Osteoblast (primary cell): Measurements from ENCODE around the gene L1CAM. TPM values are rescaled to one million over a fixed set of nuclear protein-coding genes. Genes with fewer than 3 reads are reported as not detected.

Experiments used
- DNase-seq: peaks from one replicate; pipeline ENCODE4 v3.0.0; 2011; ENCODE audit warnings: low spot score, mixed read lengths; ENCODE audit not compliant: insufficient read length; ENCODE audit errors: missing footprints
- H2AFZ ChIP-seq: 2 replicates; pipeline ENCODE4 v1.6.0; 2011; ENCODE audit warnings: mild to moderate bottlenecking, low read length
- H3K27ac ChIP-seq: 2 replicates; pipeline ENCODE4 v1.5.1; 2011; ENCODE audit warnings: mild to moderate bottlenecking, low read depth, low read length, moderate library complexity
- H3K27me3 ChIP-seq: 2 replicates; pipeline ENCODE4 v1.6.0; 2012; ENCODE audit warnings: mild to moderate bottlenecking, control low read depth, inconsistent platforms, low read length, moderate library complexity; ENCODE audit not compliant: insufficient read depth
- H3K36me3 ChIP-seq: 2 replicates; pipeline ENCODE4 v1.5.1; 2011; ENCODE audit warnings: mild to moderate bottlenecking, low read length, control low read depth, moderate library complexity; ENCODE audit not compliant: insufficient read depth
- H3K4me1 ChIP-seq: 2 replicates; pipeline ENCODE4 v1.5.1; 2011; ENCODE audit warnings: mild to moderate bottlenecking, low read length, control low read depth, moderate library complexity; ENCODE audit not compliant: insufficient read depth
- H3K4me2 ChIP-seq: 2 replicates; pipeline ENCODE4 v1.6.0; 2011; ENCODE audit warnings: mild to moderate bottlenecking, low read length; ENCODE audit not compliant: insufficient read depth
- H3K4me3 ChIP-seq: fragments of 200-600 bp; sonication (generic); 3 replicates; pipeline ENCODE4 v1.5.1; 2012; ENCODE audit warnings: mild to moderate bottlenecking, low read length, inconsistent platforms; ENCODE audit not compliant: insufficient read depth
- H3K79me2 ChIP-seq: 2 replicates; pipeline ENCODE4 v1.6.0; 2012; ENCODE audit warnings: mild to moderate bottlenecking, low read length, control low read depth, inconsistent platforms; ENCODE audit not compliant: insufficient read depth
- H3K9me3 ChIP-seq: 2 replicates; pipeline ENCODE4 v1.5.1; 2011; ENCODE audit warnings: low read depth, low read length, control low read depth
- H4K20me1 ChIP-seq: 2 replicates; pipeline ENCODE4 v1.6.0; 2012; ENCODE audit warnings: mild to moderate bottlenecking, low read length, control low read depth; ENCODE audit not compliant: insufficient read depth
- total RNA-seq: library from RNA; depleted of rRNA; stranded (reverse); fragments of >200 nt; gene quantifications from 2 replicates; pipeline ENCODE4 v1.2.3, GENCODE V29; 2012
- TF ChIP-seq, protein P1 (sequence below): IDR thresholded peaks from 2 replicates; pipeline ENCODE4 v1.5.1; 2011; ENCODE audit warnings: mild to moderate bottlenecking, low read depth, low read length, moderate library complexity; ENCODE audit errors: extremely low read depth

L1CAM gene
- total RNA-seq, 1 donor, result under 0.01 TPM

DNA sequence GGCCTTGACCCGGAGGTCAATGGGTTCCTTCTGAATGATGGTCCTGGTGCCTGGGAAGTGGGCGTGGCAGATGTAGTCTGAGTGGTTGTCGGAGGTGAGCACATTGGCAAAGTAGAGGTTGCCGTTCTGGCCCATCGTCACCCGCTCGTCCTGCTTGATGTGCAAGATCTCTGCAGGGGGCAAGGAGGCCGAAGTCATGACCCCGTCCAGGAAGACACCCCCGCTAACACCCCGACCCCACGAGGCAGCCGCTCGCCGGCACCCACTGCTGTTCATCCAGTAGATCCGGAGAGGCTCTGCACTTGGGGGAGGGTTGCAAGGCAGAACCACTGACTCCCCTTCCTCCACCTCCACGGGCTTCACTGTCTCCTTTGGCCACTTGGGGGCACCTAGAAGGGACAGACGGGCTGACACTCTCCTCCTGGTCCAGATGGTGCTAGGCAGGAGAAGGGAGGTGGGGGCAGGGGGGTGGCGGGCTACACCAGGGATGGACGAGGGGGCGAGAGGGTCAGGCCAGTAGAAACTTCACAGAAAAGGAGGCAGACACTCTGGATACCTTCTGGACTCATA is 15.1 kb downstream of the L1CAM start:
- Histone ChIP-seq H3K36me3 (no peaks in the 10 kb centered on the region), H3K4me2 (no peak overlapping the region)

DNA sequence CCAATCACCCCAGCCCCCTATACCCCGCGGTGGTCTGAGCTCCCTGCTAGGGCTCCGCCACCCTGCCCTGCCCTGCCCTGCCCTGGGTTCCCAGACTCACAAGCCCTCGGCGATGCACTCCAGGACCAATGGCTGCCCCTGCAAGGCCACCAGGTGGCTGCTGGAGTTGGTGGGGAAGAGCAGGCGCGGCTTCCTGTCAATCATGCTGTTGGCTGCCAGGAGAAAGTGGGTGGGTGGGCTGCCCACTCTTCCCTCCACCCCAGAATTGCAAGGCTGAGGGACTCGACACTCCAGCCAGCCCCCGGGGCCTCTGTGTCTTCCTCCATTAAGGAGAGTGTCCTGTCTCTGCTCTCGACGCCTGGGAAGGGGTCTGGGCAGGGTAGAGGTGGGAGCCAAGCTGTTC is 15.7 kb downstream of the L1CAM start:
- Histone ChIP-seq H3K9me3 (no peaks in the 10 kb centered on the region), H3K4me2 (no peak overlapping the region), H3K4me1 (no peaks in the 10 kb centered on the region), H3K4me3 (no peak overlapping the region), H3K27me3 (peaks cover 5% of the 10 kb centered on the region), H3K27ac (no peak overlapping the region), H2AFZ (no peak overlapping the region), H4K20me1 (peaks cover 9% of the 10 kb centered on the region), H3K79me2 (no peaks in the 10 kb centered on the region), H3K36me3 (no peaks in the 10 kb centered on the region)
- DNase-seq, result peak; percentile 41
- TF ChIP-seq, protein P1, sequence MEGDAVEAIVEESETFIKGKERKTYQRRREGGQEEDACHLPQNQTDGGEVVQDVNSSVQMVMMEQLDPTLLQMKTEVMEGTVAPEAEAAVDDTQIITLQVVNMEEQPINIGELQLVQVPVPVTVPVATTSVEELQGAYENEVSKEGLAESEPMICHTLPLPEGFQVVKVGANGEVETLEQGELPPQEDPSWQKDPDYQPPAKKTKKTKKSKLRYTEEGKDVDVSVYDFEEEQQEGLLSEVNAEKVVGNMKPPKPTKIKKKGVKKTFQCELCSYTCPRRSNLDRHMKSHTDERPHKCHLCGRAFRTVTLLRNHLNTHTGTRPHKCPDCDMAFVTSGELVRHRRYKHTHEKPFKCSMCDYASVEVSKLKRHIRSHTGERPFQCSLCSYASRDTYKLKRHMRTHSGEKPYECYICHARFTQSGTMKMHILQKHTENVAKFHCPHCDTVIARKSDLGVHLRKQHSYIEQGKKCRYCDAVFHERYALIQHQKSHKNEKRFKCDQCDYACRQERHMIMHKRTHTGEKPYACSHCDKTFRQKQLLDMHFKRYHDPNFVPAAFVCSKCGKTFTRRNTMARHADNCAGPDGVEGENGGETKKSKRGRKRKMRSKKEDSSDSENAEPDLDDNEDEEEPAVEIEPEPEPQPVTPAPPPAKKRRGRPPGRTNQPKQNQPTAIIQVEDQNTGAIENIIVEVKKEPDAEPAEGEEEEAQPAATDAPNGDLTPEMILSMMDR, result no peak

More for the DNA sequence above, 15.1 kb downstream of the L1CAM start:
- no peaks in the 10 kb centered on the region for H3K9me3 ChIP-seq
- DNase-seq, result peak; percentile 88
- H3K4me3 ChIP-seq, result no peak overlapping the region
- no peak overlapping the region for H2AFZ ChIP-seq
- H4K20me1 ChIP-seq, result peaks cover 9% of the 10 kb centered on the region
- H3K79me2 ChIP-seq, result no peaks in the 10 kb centered on the region
- no peaks in the 10 kb centered on the region for H3K4me1 ChIP-seq
- TF ChIP-seq, protein P1, result peak; percentile 8
- H3K27me3 ChIP-seq, result peaks cover 5% of the 10 kb centered on the region
- no peak overlapping the region for H3K27ac ChIP-seq

- TF ChIP-seq, protein P1, result no peak
- Histone ChIP-seq H3K4me1 (no peaks in the 10 kb centered on the region), H3K9me3 (no peaks in the 10 kb centered on the region), H3K4me2 (no peak overlapping the region), H3K36me3 (no peaks in the 10 kb centered on the region), H3K27me3 (peaks cover 5% of the 10 kb centered on the region), H3K4me3 (no peak overlapping the region), H4K20me1 (peaks cover 4% of the 10 kb centered on the region), H2AFZ (no peak overlapping the region), H3K27ac (no peak overlapping the region), H3K79me2 (no peaks in the 10 kb centered on the region)
- DNase-seq, result peak; percentile 72
Observed at GRCh38 chrX:153869473-153870287, 16.3 kb downstream of the L1CAM start.

DNA sequence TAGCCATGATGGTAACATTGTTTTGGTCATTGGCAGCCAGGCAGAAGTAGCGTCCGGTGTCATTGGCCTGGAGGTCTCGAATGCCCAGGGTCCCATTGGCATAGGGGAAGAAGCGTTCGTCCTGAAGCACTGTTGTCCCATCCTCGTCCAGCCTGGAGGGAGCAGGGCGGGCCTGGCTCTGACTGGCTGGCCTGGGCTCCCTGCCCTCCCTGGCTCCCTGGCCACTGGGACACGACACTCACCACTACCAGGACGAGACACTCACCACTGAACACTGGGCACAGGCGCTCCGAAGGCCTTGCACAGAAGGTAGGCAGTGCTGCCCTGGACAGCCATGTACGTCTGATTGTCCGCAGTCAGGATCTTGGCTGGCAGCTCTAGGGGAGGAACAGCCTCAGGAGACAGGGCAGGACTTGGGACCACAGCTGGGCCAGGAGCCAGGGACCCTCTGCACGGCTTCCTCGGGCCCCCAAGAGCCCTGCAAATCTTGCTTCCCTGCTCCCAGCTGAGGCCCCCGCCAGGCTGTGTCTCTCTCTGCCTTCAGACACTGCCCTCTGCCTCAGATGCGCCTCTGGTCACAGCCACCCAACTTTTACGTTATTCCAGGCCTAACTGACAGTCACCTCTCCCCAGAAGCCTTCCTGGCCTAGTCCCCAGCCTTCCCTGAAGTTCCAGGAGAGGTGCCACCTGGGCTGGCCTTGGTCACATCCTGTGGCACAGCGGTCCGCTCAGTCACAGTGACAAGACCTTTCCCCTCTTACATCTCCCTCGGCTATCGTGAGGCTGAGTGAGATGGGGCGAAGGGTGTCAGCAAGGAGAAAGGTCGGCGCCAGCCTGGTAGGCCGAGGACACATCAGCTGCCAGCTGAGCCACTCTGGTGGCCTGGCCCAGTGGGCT is 17.1 kb downstream of the L1CAM start:
- H3K27me3 ChIP-seq, result peaks cover under 1% of the 10 kb centered on the region
- no peaks in the 10 kb centered on the region for H3K9me3 ChIP-seq
- H2AFZ ChIP-seq, result no peak overlapping the region
- TF ChIP-seq, protein P1, result no peak
- H3K4me1 ChIP-seq, result no peaks in the 10 kb centered on the region
- no peaks in the 10 kb centered on the region for H3K36me3 ChIP-seq
- DNase-seq, result peak; percentile 88
- no peaks in the 10 kb centered on the region for H3K79me2 ChIP-seq
- H4K20me1 ChIP-seq, result no peaks in the 10 kb centered on the region
- H3K27ac ChIP-seq, result no peak overlapping the region
- H3K4me2 ChIP-seq, result no peak overlapping the region
- no peak overlapping the region for H3K4me3 ChIP-seq
